GM12878 (cell line): Measurements from ENCODE around the gene SPRR2G. TPM values are rescaled to one million over a fixed set of nuclear protein-coding genes. Genes with fewer than 3 reads are reported as not detected.
"Not testable (repeated sequence)": the region's sequence is repeated elsewhere in the genome, so short reads cannot be mapped to it uniquely, and the experiment has no call there.

Experiments used
- ATAC-seq: fragments of 200-7000 bp; cut with Tn5 transposase; 3 replicates; pipeline ENCODE4 v1.9.1; 2020; ENCODE audit warnings: mild to moderate bottlenecking, moderate library complexity
- BruUV-seq: library from RNA; stranded (reverse); fragments of 400-500 nt; replicated peaks from 2 replicates; lab custom pipeline; 2021; lab: Mats Ljungman, UMichigan
- CTCF ChIA-PET: fragments of 300-600 bp; sonication (Branson Sonifier 250); formaldehyde crosslinking; extraction: SDS; loops from one replicate; lab custom pipeline; 2021; ENCODE audit warnings: inconsistent platforms; lab: Yijun Ruan, JAX
- POLR2A ChIA-PET: fragments of 350-600 bp; formaldehyde crosslinking; extraction: SDS; loops from one replicate; lab custom pipeline; 2021; ENCODE audit warnings: inconsistent platforms; lab: Charles Lee
- RAD21 ChIA-PET: fragments of 300-600 bp; sonication (Branson Sonifier 250); formaldehyde crosslinking; loops from one replicate; lab custom pipeline; 2023; ENCODE audit warnings: antibody characterized with exemption; ENCODE audit not compliant: unreplicated experiment; lab: Charles Lee
- SMC1A ChIA-PET: fragments of 300-600 bp; sonication (Branson Sonifier 250); formaldehyde crosslinking; loops from one replicate; lab custom pipeline; 2023; ENCODE audit not compliant: unreplicated experiment, uncharacterized antibody; lab: Charles Lee
- DNase-seq: peaks from one replicate; pipeline ENCODE4 v3.0.0-alpha.2; 2011; ENCODE audit warnings: low read depth, low spot score
- FAIRE-seq: peaks from 3 replicates; lab custom pipeline; 2011; peaks lifted over from hg19 to GRCh38; lab: Jason Lieb, UNC
- H2AFZ ChIP-seq: 2 replicates; pipeline ENCODE4 v1.6.0; 2011; ENCODE audit warnings: low read depth, low read length, control low read depth; ENCODE audit not compliant: control insufficient read depth
- H3K27ac ChIP-seq: 2 replicates; pipeline ENCODE4 v1.5.1; 2011; ENCODE audit warnings: control low read depth; ENCODE audit not compliant: control insufficient read depth, insufficient read depth
- H3K27me3 ChIP-seq, 2 experiments: replicated peaks in 1 of 2; 2 replicates each; pipeline versions ENCODE4 v1.6.0 to v1.6.1; 2011; ENCODE audit warnings: low read length in 1 of 2; ENCODE audit not compliant: control insufficient read depth in 2 of 2, insufficient read depth in 2 of 2
- H3K36me3 ChIP-seq, 2 experiments: 2 replicates each; pipeline ENCODE4 v1.5.1; 2011; ENCODE audit warnings: low read length in 1 of 2; ENCODE audit not compliant: control insufficient read depth in 2 of 2, insufficient read depth in 2 of 2
- H3K4me1 ChIP-seq: 2 replicates; pipeline ENCODE4 v1.6.1; 2011; ENCODE audit warnings: mild to moderate bottlenecking, low read length, moderate library complexity, mixed read lengths; ENCODE audit not compliant: control insufficient read depth, insufficient read depth
- H3K4me2 ChIP-seq: 2 replicates; pipeline ENCODE4 v1.6.0; 2011; ENCODE audit warnings: control low read depth; ENCODE audit not compliant: control insufficient read depth, insufficient read depth
- H3K4me3 ChIP-seq: fragments of 200-600 bp; sonication (generic); 2 replicates; pipeline ENCODE4 v1.5.1; 2016
- H3K79me2 ChIP-seq: 2 replicates; pipeline ENCODE4 v1.6.0; 2011; ENCODE audit warnings: low read length; ENCODE audit not compliant: control insufficient read depth, insufficient read depth
- H3K9ac ChIP-seq: 2 replicates; pipeline ENCODE4 v1.8.0; 2011; ENCODE audit warnings: low read length, control low read depth, mixed read lengths; ENCODE audit not compliant: control insufficient read depth, insufficient read depth
- H3K9me3 ChIP-seq: replicated peaks from 3 replicates; pipeline ENCODE4 v1.5.1; 2011; ENCODE audit warnings: mild to moderate bottlenecking, low read length; ENCODE audit not compliant: control insufficient read depth, insufficient read depth
- H4K20me1 ChIP-seq: 2 replicates; pipeline ENCODE4 v1.6.0; 2011; ENCODE audit not compliant: control insufficient read depth, insufficient read depth
- CREB1 ChIP-seq: IDR thresholded peaks from 2 replicates; pipeline ENCODE4 v1.6.1; 2012; ENCODE audit warnings: low read depth, mild to moderate bottlenecking, inconsistent platforms
- HCFC1 ChIP-seq: fragments of 150-350 bp; IDR thresholded peaks from 2 replicates; pipeline ENCODE4 v1.6.1; 2014; ENCODE audit warnings: low read length
- TCF3 ChIP-seq: IDR thresholded peaks from 2 replicates; pipeline ENCODE4 v1.6.1; 2012; ENCODE audit warnings: low read depth, mild to moderate bottlenecking, low read length, borderline replicate concordance; ENCODE audit not compliant: insufficient read depth
- ZNF207 ChIP-seq: fragments of 450-650 bp; IDR thresholded peaks from 2 replicates; pipeline ENCODE4 v1.6.1; 2014; ENCODE audit warnings: antibody characterized with exemption, mild to moderate bottlenecking, borderline replicate concordance
- WGBS: methylation state at CpG from one replicate; pipeline ENCODE4 v1.1.6; 2016; ENCODE audit warnings: low lambda C conversion rate; ENCODE audit not compliant: insufficient replicate concordance, insufficient coverage; ENCODE audit errors: missing lambda C conversion rate; 5-methylcytosine and 5-hydroxymethylcytosine counted together
- in situ Hi-C: fragments of 300-500 bp; cut with MboI; formaldehyde crosslinking; loops from 9 replicates; pipeline ENCODE4 v1.14.3; 2018; ENCODE audit warnings: mixed read lengths
- intact Hi-C: fragments of 100-400 bp; cut with micrococcal nuclease; formaldehyde crosslinking; loops from one replicate; pipeline ENCODE4 v1.14.2; 2022; ENCODE audit not compliant: unreplicated experiment
- polyA plus RNA-seq, 11 experiments: library from polyadenylated mRNA; depleted of rRNA in 4 of 11; unstranded in 6 of 11; stranded (reverse) in 5 of 11; fragments of >200 nt; fragmentation: Nextera tagmentation in 4 of 11; fragmentation: Illumina TruSeq in 1 of 11; extraction: Ambion mirVana in 4 of 11; extraction: Trizol in 1 of 11; gene quantifications; 1 replicate in 1 of 11; 2 replicates in 10 of 11; pipeline versions ENCODE4 v1.2.1 to v1.2.3, GENCODE V29; 2011 to 2016; ENCODE audit warnings: inconsistent platforms in 2 of 11, missing spikeins in 2 of 11, low read depth in 1 of 11
- total RNA-seq, 4 experiments: library from RNA; depleted of rRNA in 3 of 4; stranded (reverse); fragments of >200 nt in 3 of 4; fragmentation: Illumina TruSeq in 1 of 4; extraction: Trizol in 1 of 4; gene quantifications; 2 replicates each; pipeline versions ENCODE4 v1.2.1 to v1.2.3, GENCODE V29; 2013 to 2021

Gene SPRR2G
- total and polyA plus RNA-seq, 10 of the 15 experiments (the other 5 are each of a cell fraction or from before 2014, with no cell fraction given), result 0.18 TPM; not detected in 9

DNA sequence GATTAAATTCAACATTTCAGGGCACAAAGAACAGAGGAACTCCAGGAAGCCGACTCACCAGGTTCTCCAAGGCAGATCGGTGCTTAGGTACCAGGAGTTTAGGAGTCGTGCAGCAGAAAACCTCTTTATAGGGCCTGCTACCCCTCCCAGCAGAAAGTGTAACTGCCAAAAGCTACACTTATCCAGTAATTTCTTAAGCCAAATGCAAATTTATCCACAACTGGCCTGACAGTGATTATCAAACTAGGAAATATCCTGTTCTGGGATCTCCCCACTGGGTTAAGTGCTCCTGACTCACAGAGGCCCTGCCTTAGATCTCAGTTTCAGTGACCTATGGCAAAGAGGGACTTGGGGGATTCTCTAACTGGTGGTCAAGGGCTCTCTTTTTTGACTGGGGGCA, 37.3 kb downstream of the SPRR2G start, which contains the start of gene SPRR2F:
Gene SPRR2F, minus strand, starts transcription at position 101 of the 400 bp plus-strand sequence. CDS start 783 bp downstream, outside the sequence.
- Histone ChIP-seq H3K9me3 (no peaks in the 10 kb centered on the region), H2AFZ (no peak within 1 kb of the TSS), H3K36me3 (no peaks in the 10 kb centered on the region), H3K9ac (no peak within 1 kb of the TSS), H3K27ac (no peak within 1 kb of the TSS), H3K79me2 (no peaks in the 10 kb centered on the region), H3K4me2 (no peak within 1 kb of the TSS), H3K4me3 (no peak within 1 kb of the TSS), H3K27me3 (no peaks in the 10 kb centered on the region), H4K20me1 (no peaks in the 10 kb centered on the region), H3K4me1 (no peaks in the 10 kb centered on the region)
- POLR2A ChIA-PET, result no interaction called here
- 30% methylated on average over 3 of the region's 3 CpGs for WGBS
- BruUV-seq, result no TSS peak
- in situ Hi-C loops, result no loop called here
- SMC1A ChIA-PET, result no interaction called here
- no peak for FAIRE-seq
- intact Hi-C loops, result no loop called here
- TF ChIP-seq ZNF207 (no peak), HCFC1 (no peak), TCF3 (no peak), CREB1 (no peak)
- no peak for DNase-seq
- RAD21 ChIA-PET, result no interaction called here
- ATAC-seq, result no peak
- CTCF ChIA-PET, result no interaction called here

GRCh38 chr1:153112454-153112853, 38.2 kb downstream of the SPRR2G start:
- BruUV-seq, FAIRE-seq: not testable (repeated sequence)

More at GRCh38 chr1:153112454-153112853, 38.2 kb downstream of the SPRR2G start:
- in situ Hi-C loops, RAD21 ChIA-PET, H3K79me2 ChIP-seq, intact Hi-C loops, H3K27ac ChIP-seq, H3K9ac ChIP-seq, H3K4me2 ChIP-seq, H3K9me3 ChIP-seq, H4K20me1 ChIP-seq, H3K27me3 ChIP-seq, H3K4me3 ChIP-seq, H3K36me3 ChIP-seq, ATAC-seq, POLR2A ChIA-PET, H2AFZ ChIP-seq, CTCF ChIA-PET, SMC1A ChIA-PET, DNase-seq, H3K4me1 ChIP-seq: not testable (repeated sequence)
- WGBS, result 39% methylated on average over 5 of the region's 5 CpGs
